H1 (cell line): ENCODE results near the gene LHX5. TPM values are rescaled to one million over a fixed set of nuclear protein-coding genes. Genes with fewer than 3 reads are reported as not detected.

ENCODE experiments used
- CTCF ChIA-PET: fragments of 300-600 bp; sonication (Branson Sonifier 250); formaldehyde crosslinking; loops from one replicate; lab custom pipeline; 2021; ENCODE audit not compliant: partially characterized antibody; lab: Charles Lee
- POLR2A ChIA-PET: fragments of 300-600 bp; sonication (Branson Sonifier 250); formaldehyde crosslinking; loops from one replicate; lab custom pipeline; 2021; ENCODE audit warnings: inconsistent platforms; ENCODE audit not compliant: partially characterized antibody; lab: Charles Lee
- DNase-seq, 2 experiments: peaks; one replicate each; pipeline versions ENCODE4 v3.0.0 to v3.0.0-alpha.2; 2010 to 2022; ENCODE audit warnings: low spot score in 2 of 2, low read depth in 1 of 2, mixed read lengths in 1 of 2
- FAIRE-seq: peaks from 2 replicates; lab custom pipeline; 2011; peaks lifted over from hg19 to GRCh38; lab: Jason Lieb, UNC
- H2AFZ ChIP-seq: 2 replicates; pipeline ENCODE4 v1.8.1; 2012; ENCODE audit warnings: low read length, inconsistent platforms
- H2AK5ac ChIP-seq: 2 replicates; pipeline ENCODE4 v1.6.1; 2013; ENCODE audit warnings: low read depth, low read length
- H2BK120ac ChIP-seq: replicated peaks from 2 replicates; pipeline ENCODE3; 2013; ENCODE audit warnings: low read depth, low read length, inconsistent platforms
- H2BK12ac ChIP-seq: 2 replicates; pipeline ENCODE4 v1.6.1; 2013; ENCODE audit warnings: low read depth, low read length
- H2BK15ac ChIP-seq: 2 replicates; pipeline ENCODE4 v1.6.1; 2013; ENCODE audit warnings: low read length
- H2BK20ac ChIP-seq: 2 replicates; pipeline ENCODE4 v1.6.1; 2013; ENCODE audit warnings: low read length
- H2BK5ac ChIP-seq: 2 replicates; pipeline ENCODE4 v1.6.1; 2013; ENCODE audit warnings: low read depth, low read length
- H3K14ac ChIP-seq: 2 replicates; pipeline ENCODE4 v1.6.1; 2013; ENCODE audit warnings: inconsistent platforms; ENCODE audit not compliant: insufficient read length
- H3K18ac ChIP-seq: 2 replicates; pipeline ENCODE4 v1.6.1; 2013; ENCODE audit warnings: low read length; ENCODE audit errors: extremely low read depth
- H3K23ac ChIP-seq: 2 replicates; pipeline ENCODE4 v1.6.1; 2013; ENCODE audit warnings: inconsistent platforms; ENCODE audit not compliant: insufficient read length
- H3K23me2 ChIP-seq: 2 replicates; pipeline ENCODE4 v1.6.1; 2013; ENCODE audit warnings: low read depth, low read length
- H3K27ac ChIP-seq: 2 replicates; pipeline ENCODE4 v1.6.1; 2011; ENCODE audit warnings: low read depth, low read length, inconsistent platforms
- H3K27me3 ChIP-seq, 4 experiments: replicated peaks in 1 of 4; 1 replicate in 1 of 4; 2 replicates in 3 of 4; pipeline versions ENCODE4 v1.6.1 to v1.8.1; 2011 to 2013; ENCODE audit warnings: low read length in 3 of 4, mild to moderate bottlenecking in 3 of 4, inconsistent platforms in 2 of 4, mixed read lengths in 2 of 4, moderate library complexity in 1 of 4; ENCODE audit not compliant: control insufficient read depth in 3 of 4, insufficient read depth in 3 of 4; ENCODE audit errors: extremely low read depth in 1 of 4
- H3K36me3 ChIP-seq, 4 experiments: 2 replicates each; pipeline versions ENCODE4 v1.6.1 to v1.8.1; 2011 to 2013; ENCODE audit warnings: mild to moderate bottlenecking in 4 of 4, low read length in 3 of 4, moderate library complexity in 2 of 4, control low read depth in 1 of 4, inconsistent platforms in 1 of 4; ENCODE audit not compliant: insufficient read depth in 4 of 4, control insufficient read depth in 2 of 4
- H3K4ac ChIP-seq: replicated peaks from 2 replicates; pipeline ENCODE3; 2013; ENCODE audit warnings: low read length, low read depth, mixed read lengths, inconsistent platforms; ENCODE audit not compliant: insufficient read length
- H3K4me1 ChIP-seq, 4 experiments: replicated peaks in 1 of 4; 1 replicate in 1 of 4; 2 replicates in 3 of 4; pipeline versions ENCODE4 v1.6.1 to v1.8.1; 2011 to 2013; ENCODE audit warnings: low read length in 3 of 4, inconsistent platforms in 2 of 4, mixed read lengths in 1 of 4; ENCODE audit not compliant: insufficient read depth in 4 of 4, control insufficient read depth in 3 of 4
- H3K4me2 ChIP-seq, 2 experiments: 2 replicates each; pipeline versions ENCODE4 v1.6.1 to v1.8.1; 2011 to 2013; ENCODE audit warnings: low read depth in 2 of 2, low read length in 2 of 2, control low read depth in 1 of 2, inconsistent platforms in 1 of 2, mild to moderate bottlenecking in 1 of 2; ENCODE audit not compliant: insufficient read depth in 1 of 2
- H3K4me3 ChIP-seq, 4 experiments: fragments of 200-600, 300-600 bp in 1 of 4; sonication (generic), shearing (Covaris generic), sonication (Bioruptor Twin) in 1 of 4; 2 replicates each; pipeline versions ENCODE4 v1.5.1 to v1.8.1; 2011 to 2016; ENCODE audit warnings: low read length in 4 of 4, low read depth in 3 of 4, control low read depth in 2 of 4, inconsistent platforms in 2 of 4, mild to moderate bottlenecking in 2 of 4, mixed read lengths in 1 of 4, moderate library complexity in 1 of 4; ENCODE audit not compliant: insufficient read depth in 2 of 4; ENCODE audit errors: extremely low read depth in 1 of 4
- H3K56ac ChIP-seq: replicated peaks from 2 replicates; pipeline ENCODE3; 2013; ENCODE audit warnings: low read depth, mild to moderate bottlenecking, mixed read lengths, low read length, inconsistent platforms; ENCODE audit not compliant: insufficient read length
- H3K79me1 ChIP-seq: 2 replicates; pipeline ENCODE4 v1.6.1; 2013; ENCODE audit warnings: low read depth, low read length, control low read depth
- H3K79me2 ChIP-seq, 2 experiments: 2 replicates each; pipeline versions ENCODE4 v1.6.1 to v1.8.1; 2012 to 2013; ENCODE audit warnings: low read length in 2 of 2, mild to moderate bottlenecking in 2 of 2, inconsistent platforms in 1 of 2; ENCODE audit not compliant: insufficient read depth in 2 of 2, control insufficient read depth in 1 of 2
- H3K9ac ChIP-seq, 4 experiments: replicated peaks in 1 of 4; 1 replicate in 1 of 4; 2 replicates in 3 of 4; pipeline versions ENCODE4 v1.6.1 to v1.8.1; 2011 to 2013; ENCODE audit warnings: low read depth in 3 of 4, low read length in 3 of 4, control low read depth in 2 of 4, mild to moderate bottlenecking in 2 of 4, moderate library complexity in 2 of 4, inconsistent platforms in 1 of 4; ENCODE audit errors: extremely low read depth in 1 of 4
- H3K9me3 ChIP-seq, 2 experiments: 2 replicates each; pipeline versions ENCODE4 v1.6.1 to v1.8.1; 2012 to 2013; ENCODE audit warnings: mild to moderate bottlenecking in 2 of 2, moderate library complexity in 2 of 2, control low read depth in 1 of 2, inconsistent platforms in 1 of 2, low read depth in 1 of 2, low read length in 1 of 2, mixed read lengths in 1 of 2; ENCODE audit not compliant: insufficient read depth in 2 of 2
- H4K20me1 ChIP-seq, 2 experiments: replicated peaks in 1 of 2; 2 replicates each; pipeline versions ENCODE3 to v1.8.1; 2011 to 2013; ENCODE audit warnings: inconsistent platforms in 2 of 2, low read length in 2 of 2, mild to moderate bottlenecking in 1 of 2; ENCODE audit not compliant: insufficient read depth in 2 of 2, control insufficient read depth in 1 of 2
- H4K5ac ChIP-seq: 2 replicates; pipeline ENCODE4 v1.6.1; 2013; ENCODE audit warnings: low read length, low read depth, mixed read lengths, inconsistent platforms; ENCODE audit not compliant: insufficient read length
- H4K8ac ChIP-seq: 2 replicates; pipeline ENCODE4 v1.8.0; 2013; ENCODE audit warnings: mild to moderate bottlenecking, moderate library complexity, low read length, inconsistent platforms; ENCODE audit not compliant: insufficient read depth; ENCODE audit errors: extremely low read depth
- H4K91ac ChIP-seq: replicated peaks from 2 replicates; pipeline ENCODE3; 2013; ENCODE audit warnings: low read length, mixed read lengths, inconsistent platforms; ENCODE audit not compliant: insufficient read length
- EGR1 ChIP-seq: IDR thresholded peaks from 2 replicates; pipeline ENCODE4 v1.6.1; 2011; ENCODE audit warnings: low read depth, low read length, borderline replicate concordance
- HDAC2 ChIP-seq, 2 experiments: fragments of 300-600 bp in 1 of 2; sonication (generic) in 1 of 2; IDR thresholded peaks; 2 replicates each; pipeline ENCODE4 v1.6.1; 2011 to 2012; ENCODE audit warnings: low read depth in 2 of 2, low read length in 2 of 2, mild to moderate bottlenecking in 2 of 2, moderate library complexity in 2 of 2, borderline replicate concordance in 1 of 2, inconsistent platforms in 1 of 2
- KDM4A ChIP-seq: IDR thresholded peaks from one replicate; pipeline ENCODE4 v1.7.1; 2012; ENCODE audit warnings: low read depth, mild to moderate bottlenecking, moderate library complexity, low read length, inconsistent platforms; ENCODE audit not compliant: severe bottlenecking
- RAD21 ChIP-seq, 2 experiments: IDR thresholded peaks in 1 of 2; conservative IDR thresholded peaks in 1 of 2; 2 replicates each; pipeline ENCODE4 v1.6.1; 2011; ENCODE audit warnings: low read depth in 2 of 2, low read length in 2 of 2, improper control_type of control experiment in 1 of 2, inconsistent platforms in 1 of 2, mild to moderate bottlenecking in 1 of 2, moderate library complexity in 1 of 2
- RXRA ChIP-seq: IDR thresholded peaks from 2 replicates; pipeline ENCODE4 v1.6.1; 2011; ENCODE audit warnings: low read depth, mild to moderate bottlenecking, low read length, moderate library complexity; ENCODE audit not compliant: insufficient read depth
- WGBS, 2 experiments: shearing (Covaris generic) in 1 of 2; methylation state at CpG; one replicate each; pipeline versions ENCODE4 v1.1.6 to v1.1.7; 2013 to 2015; ENCODE audit warnings: low lambda C conversion rate in 2 of 2, mixed read lengths in 2 of 2, inconsistent platforms in 1 of 2, low coverage in 1 of 2, missing lambda C conversion rate in 1 of 2; ENCODE audit not compliant: insufficient replicate concordance in 2 of 2, insufficient coverage in 1 of 2, insufficient read length in 1 of 2; ENCODE audit errors: extremely low coverage in 1 of 2, missing lambda C conversion rate in 1 of 2; 5-methylcytosine and 5-hydroxymethylcytosine counted together
- polyA plus RNA-seq, 7 experiments: library from polyadenylated mRNA; depleted of rRNA in 3 of 7; stranded (reverse) in 5 of 7; unstranded in 2 of 7; fragments of >200 nt in 5 of 7; fragments of 200-250 nt in 2 of 7; gene quantifications; 1 replicate in 5 of 7; 2 replicates in 1 of 7; 4 replicates in 1 of 7; pipeline versions ENCODE4 v1.2.1 to v1.2.3, GENCODE V29; 2011 to 2013; ENCODE audit warnings: missing spikeins in 2 of 7, mixed read lengths in 2 of 7
- total RNA-seq: library from RNA; stranded (reverse); fragmentation: NEBNext Ultra II Directional; extraction: Animal tissue kit (Norgen Biotek cat#: 25700); gene quantifications from 2 replicates; pipeline ENCODE4 v1.2.1, GENCODE V29; 2021

LHX5 gene
- total and polyA plus RNA-seq, 2 of the 8 experiments (the other 6 are each of a cell fraction or from before 2014, with no cell fraction given): 0.47 to 1.1 TPM

DNA sequence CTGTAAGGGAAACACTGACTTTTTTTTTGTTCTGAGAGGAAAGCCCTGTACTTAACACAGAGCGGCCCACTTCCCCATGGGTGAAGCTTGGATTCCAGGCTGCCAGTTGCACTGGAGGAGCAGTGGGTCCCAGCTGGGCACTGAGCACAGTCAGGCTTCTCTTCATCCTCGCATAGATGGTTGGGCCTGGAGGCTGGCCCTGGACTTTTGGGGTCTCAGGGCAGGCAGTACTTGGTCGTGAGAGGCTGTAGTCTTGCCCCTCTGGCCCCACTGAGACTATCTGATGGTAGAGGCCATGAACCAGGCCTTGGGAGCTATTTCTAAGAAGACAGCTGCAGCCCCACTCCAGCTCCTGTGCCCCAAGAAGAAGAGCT lies 6.2 kb upstream of the LHX5 start:
- Histone ChIP-seq H3K4ac (no peak overlapping the region), H3K9ac (no peak overlapping the region; a peak in 3 of 7 replicates), H3K18ac (peak overlapping the region; percentile 33; the same call in 1 of the 2 replicates), H2BK5ac (peak overlapping the region; percentile 42; the same call in 1 of the 2 replicates), H3K4me1 (peaks cover 2 to 45% (median 28%) of the 10 kb centered on the region in 4 experiments), H3K79me2 (peaks cover 0 to 6% of the 10 kb centered on the region in 2 experiments; a peak in 2 of 4 replicates), H2BK120ac (peak overlapping the region; percentile 5), H3K9me3 (no peaks in the 10 kb centered on the region), H2BK12ac (0 out of 2 replicates have a peak overlapping the region, but pooled peaks have one; percentile 3), H4K8ac (no peak overlapping the region), H4K20me1 (peaks cover 17 to 20% of the 10 kb centered on the region in 2 experiments), H3K4me3 (peak overlapping the region; percentile 33 to 57 (median 50); a peak in 5 of 8 replicates), H3K36me3 (peaks cover 0 to 15% (median 0%) of the 10 kb centered on the region in 4 experiments; a peak in 1 of 8 replicates), H3K23ac (no peak overlapping the region), H3K27ac (no peak overlapping the region), H2AFZ (no peak overlapping the region), H2AK5ac (no peak overlapping the region), H2BK20ac (0 out of 2 replicates have a peak overlapping the region, but pooled peaks have one; percentile 2), H3K56ac (no peak overlapping the region), H3K4me2 (peak overlapping the region; percentile 81 to 93), H3K14ac (peak overlapping the region; percentile 73), H2BK15ac (no peak overlapping the region), H3K23me2 (peaks cover 17% of the 10 kb centered on the region), H3K27me3 (peaks cover 64 to 84% (median 83%) of the 10 kb centered on the region in 4 experiments), H4K5ac (peak overlapping the region; percentile 20), H3K79me1 (no peaks in the 10 kb centered on the region; the same call in 1 of the 2 replicates), H4K91ac (no peak overlapping the region)
- POLR2A ChIA-PET: interaction anchor here (0.8 to 3.7 kb wide), 5 partner anchors 9 to 159 kb away, joined by 3 to 15 read pairs (median 5); no protein-coding TSS in a partner anchor
- TF ChIP-seq RAD21 (IDR thresholded peaks at IDR 0.05 in 1 of 2, conservative IDR thresholded peaks at IDR 0.05 in 1 of 2; ENCODE audit: low read depth in 2 of 2, low read length in 2 of 2): no peak
- TF ChIP-seq RXRA: no peak
- no peak for TF ChIP-seq HDAC2 (IDR thresholded peaks at IDR 0.05; ENCODE audit: borderline replicate concordance in 1 of 2, low read depth in 2 of 2, low read length in 2 of 2)
- TF ChIP-seq EGR1: no peak
- TF ChIP-seq KDM4A: peak; percentile 10
- FAIRE-seq (no peak), DNase-seq (no peak)
- CTCF ChIA-PET: interaction anchor here (0.6 to 4.7 kb wide), 9 partner anchors 9 to 432 kb away, joined by 3 to 30 read pairs (median 4); no protein-coding TSS in a partner anchor
- 10% methylated on average over 3 of the region's 3 CpGs; no CpG with 5 or more reads in 1 of the 2 experiments for WGBS, 2 experiments
